GM19025 (cell line): ENCODE measurements around the gene KCTD11.
"Not testable (repeated sequence)": the region's sequence is repeated elsewhere in the genome, so short reads cannot be mapped to it uniquely, and the experiment has no call there.

ENCODE experiments used
- ATAC-seq: cut with Tn5 transposase; IDR thresholded peaks from one replicate; pipeline ENCODE4 v1.9.1; 2021; ENCODE audit warnings: mild to moderate bottlenecking, low read depth, moderate library complexity; ENCODE audit not compliant: unreplicated experiment

The KCTD11 gene

GRCh38 chr17:7368599-7368994 lies 16.6 kb downstream of the KCTD11 start:
- not testable (repeated sequence) for ATAC-seq

- ATAC-seq: no peak
Observed at GRCh38 chr17:7369825-7370224, 17.9 kb downstream of the KCTD11 start.

- ATAC-seq: no peak
Observed at GRCh38 chr17:7370853-7371252, 18.9 kb downstream of the KCTD11 start.

- no peak for ATAC-seq
Observed at GRCh38 chr17:7374353-7374752, 22.4 kb downstream of the KCTD11 start.

DNA sequence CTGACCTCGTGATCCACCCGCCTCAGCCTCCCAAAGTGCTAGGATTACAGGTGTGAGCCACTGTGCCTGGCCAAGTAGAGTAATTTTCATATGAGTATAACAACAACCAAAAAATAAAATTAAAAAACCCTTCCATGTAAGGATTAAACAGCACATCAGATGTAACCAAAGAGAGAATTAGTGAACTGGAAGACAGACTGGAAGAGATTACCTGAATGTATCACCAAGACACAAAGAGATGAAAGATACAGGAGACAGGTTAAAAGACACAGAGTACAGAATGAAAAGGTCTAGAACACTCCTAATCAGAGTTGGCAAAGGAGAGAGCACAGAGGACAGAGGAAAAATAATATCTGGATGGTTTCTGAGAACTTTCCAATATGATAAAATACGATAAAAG lies 27.2 kb downstream of the KCTD11 start:
- ATAC-seq: no peak

DNA sequence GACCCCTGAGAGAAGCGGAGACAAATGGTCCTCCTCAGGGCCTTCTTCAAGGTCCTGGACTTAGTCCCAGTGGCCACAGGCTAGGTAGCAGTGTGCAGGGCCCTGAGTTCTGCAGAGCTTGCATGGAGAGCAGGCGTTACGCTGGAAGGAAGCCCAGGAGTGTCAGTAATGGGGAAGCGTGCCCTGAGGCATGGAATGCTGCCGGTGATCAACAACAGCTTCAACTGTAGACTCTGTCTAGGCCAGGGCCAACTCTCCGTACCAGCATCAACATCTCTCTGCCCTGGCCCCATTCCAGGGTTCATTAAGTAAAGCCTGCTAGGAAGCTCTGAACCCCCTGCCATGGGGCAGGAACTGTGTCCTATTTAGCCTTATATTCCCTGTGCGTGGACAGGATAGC lies 28.4 kb downstream of the KCTD11 start:
- no peak for ATAC-seq

GRCh38 chr17:7380855-7381683 lies 29.1 kb downstream of the KCTD11 start, which contains the start of gene TNK1:
Gene TNK1, plus strand, starts transcription at chr17:7381089. Its CDS starts 1,838 bp downstream, at chr17:7382927.
- no peak for ATAC-seq

GRCh38 chr17:7382901-7383300 lies 30.9 kb downstream of the KCTD11 start:
- ATAC-seq: no peak

DNA sequence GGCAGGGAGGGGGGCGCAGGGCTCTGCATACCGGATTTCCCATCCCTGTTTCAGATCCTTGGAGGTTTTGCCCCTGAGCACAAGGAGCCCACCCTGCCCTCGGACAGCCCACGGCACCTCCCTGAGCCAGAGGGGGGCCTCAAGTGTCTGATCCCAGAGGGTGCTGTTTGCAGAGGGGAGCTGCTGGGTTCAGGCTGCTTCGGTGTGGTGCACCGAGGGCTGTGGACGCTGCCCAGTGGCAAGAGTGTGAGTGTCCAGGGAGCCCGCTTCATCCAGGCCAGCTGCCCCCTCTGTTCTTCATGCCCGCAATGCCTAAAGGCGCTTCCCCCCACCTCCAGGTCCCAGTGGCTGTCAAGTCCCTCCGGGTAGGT lies 31.4 kb downstream of the KCTD11 start:
- ATAC-seq: no peak

GRCh38 chr17:7383742-7384488 lies 32.0 kb downstream of the KCTD11 start:
- peak; percentile 87 for ATAC-seq

- ATAC-seq: no peak
Observed at GRCh38 chr17:7384489-7385081, 32.6 kb downstream of the KCTD11 start.

GRCh38 chr17:7388856-7389255 lies 36.9 kb downstream of the KCTD11 start:
- ATAC-seq: no peak

- ATAC-seq: no peak
Observed at GRCh38 chr17:7389924-7390910, 38.3 kb downstream of the KCTD11 start.

DNA sequence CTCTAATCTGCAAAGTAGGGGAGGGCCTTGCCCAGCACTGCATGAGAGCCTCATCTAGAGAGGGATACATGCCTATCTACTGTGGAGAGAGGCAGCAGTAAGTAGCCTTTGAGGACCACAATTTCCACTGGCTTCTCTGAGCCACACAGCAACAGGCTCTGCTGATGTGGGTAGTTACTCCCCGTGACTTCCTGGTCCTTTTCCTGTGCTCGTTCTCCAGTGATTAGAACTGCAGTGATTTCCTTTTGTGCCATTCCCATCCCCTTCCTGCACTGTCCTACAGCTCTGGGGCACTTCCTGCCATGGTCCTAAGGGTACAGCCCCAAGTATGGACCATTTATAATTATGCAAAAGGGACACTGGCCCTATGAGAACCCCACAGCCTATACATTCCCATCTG lies 39.3 kb downstream of the KCTD11 start:
- no peak for ATAC-seq

- ATAC-seq: no peak
Observed at GRCh38 chr17:7392696-7393612, 41.0 kb downstream of the KCTD11 start.

- ATAC-seq: peak; percentile 31
Observed at GRCh38 chr17:7393613-7394451, 41.9 kb downstream of the KCTD11 start.

DNA sequence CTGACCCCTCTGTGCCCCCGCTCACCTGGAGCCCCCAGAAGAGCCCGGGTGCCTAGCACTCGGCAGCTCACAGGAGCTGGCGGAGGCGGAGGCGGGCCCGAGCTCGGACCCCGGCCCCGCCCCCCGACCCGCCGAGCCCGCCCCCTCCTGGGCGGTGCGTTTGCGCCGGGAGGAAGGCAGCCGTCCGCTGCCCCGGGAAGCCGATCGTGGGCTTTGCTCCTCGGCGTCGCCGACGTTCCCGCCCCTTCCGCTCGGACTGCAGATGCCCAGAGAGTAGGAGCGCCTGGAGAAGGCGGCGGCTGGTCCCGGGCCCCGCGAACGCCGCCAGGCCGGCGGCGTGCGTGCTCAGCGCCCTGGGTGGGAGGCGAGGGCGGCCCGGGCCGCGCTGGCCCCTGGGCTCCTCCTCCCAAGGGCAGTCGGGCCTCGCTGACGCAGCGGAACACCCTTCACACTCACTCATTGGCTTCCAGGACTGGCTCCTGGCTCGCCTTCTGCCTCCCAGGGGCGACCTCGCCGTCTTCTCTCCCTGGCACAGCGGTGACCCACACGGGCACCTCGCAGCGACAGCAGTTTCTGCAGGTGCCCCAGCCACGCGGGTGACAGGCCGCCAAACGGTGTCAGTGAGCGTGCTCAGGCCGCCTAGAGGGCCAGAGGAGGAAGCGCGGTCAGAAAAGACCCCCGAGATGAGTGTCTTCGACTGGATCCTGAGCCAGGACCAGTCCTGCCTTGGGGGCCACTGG lies 42.7 kb downstream of the KCTD11 start, which contains the start of gene PLSCR3:
PLSCR3 (minus strand) TSS at position 74 of the 740 bp plus-strand sequence. CDS start 415 bp downstream, outside the sequence.
- ATAC-seq: peak; percentile 73
